Measurements from ENCODE around the gene FER. TPM values are rescaled to one million over a fixed set of nuclear protein-coding genes. Genes with fewer than 3 reads are reported as not detected.

The FER gene
- total RNA-seq, 2 experiments from 2014 or later, result 9.4 to 10.0 TPM

DNA sequence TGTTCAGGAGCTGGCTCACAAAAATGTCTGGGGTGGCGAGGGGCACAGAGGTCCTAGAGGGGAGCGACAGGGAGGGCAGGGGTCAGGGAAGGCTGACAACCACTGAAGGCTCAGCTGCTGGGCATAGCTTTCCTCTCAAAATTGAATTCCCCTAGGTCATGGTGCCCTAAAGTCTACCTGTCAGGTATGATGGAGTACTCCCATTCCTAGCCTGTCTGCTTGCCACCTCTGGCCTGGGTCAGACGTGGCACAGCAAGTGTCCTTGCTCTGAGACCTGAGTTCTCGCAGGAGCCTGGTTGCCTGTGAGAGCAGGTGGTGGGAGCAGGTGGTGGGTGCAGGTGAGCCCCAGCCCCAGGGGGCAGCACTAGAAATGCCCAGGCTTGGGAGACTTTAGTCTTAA is 486.7 kb downstream of the FER start:
- CTCF ChIA-PET (ENCODE audit: unreplicated experiment), result no interaction called here
- BruUV-seq (replicated peaks), result no TSS peak
- Histone ChIP-seq H3K27ac (ENCODE audit: low read depth, low read length, poor library complexity, severe bottlenecking) (no peak overlapping the region), H2AFZ (ENCODE audit: low read length) (no peak overlapping the region), H3K79me2 (ENCODE audit: insufficient read depth, low read depth, low read length) (no peaks in the 10 kb centered on the region), H4K20me1 (ENCODE audit: insufficient read depth, low read length) (no peaks in the 10 kb centered on the region), H3K36me3 (ENCODE audit: insufficient read depth, low read length) (no peaks in the 10 kb centered on the region), H3K4me3 (ENCODE audit: low read depth, low read length, poor library complexity, severe bottlenecking) (no peak overlapping the region), H3K4me1 (ENCODE audit: insufficient read depth, low read length, poor library complexity, severe bottlenecking) (no peaks in the 10 kb centered on the region), H3K4me2 (ENCODE audit: low read length) (no peak overlapping the region), H3K9me2 (ENCODE audit: insufficient read depth, low read length) (no peaks in the 10 kb centered on the region), H3K9me3 (ENCODE audit: low read length) (no peaks in the 10 kb centered on the region)
- TF ChIP-seq EZH2phosphoT487 (IDR thresholded peaks at IDR 0.05; ENCODE audit: borderline replicate concordance, low read depth, low read length), result no peak
- TF ChIP-seq, protein P1, sequence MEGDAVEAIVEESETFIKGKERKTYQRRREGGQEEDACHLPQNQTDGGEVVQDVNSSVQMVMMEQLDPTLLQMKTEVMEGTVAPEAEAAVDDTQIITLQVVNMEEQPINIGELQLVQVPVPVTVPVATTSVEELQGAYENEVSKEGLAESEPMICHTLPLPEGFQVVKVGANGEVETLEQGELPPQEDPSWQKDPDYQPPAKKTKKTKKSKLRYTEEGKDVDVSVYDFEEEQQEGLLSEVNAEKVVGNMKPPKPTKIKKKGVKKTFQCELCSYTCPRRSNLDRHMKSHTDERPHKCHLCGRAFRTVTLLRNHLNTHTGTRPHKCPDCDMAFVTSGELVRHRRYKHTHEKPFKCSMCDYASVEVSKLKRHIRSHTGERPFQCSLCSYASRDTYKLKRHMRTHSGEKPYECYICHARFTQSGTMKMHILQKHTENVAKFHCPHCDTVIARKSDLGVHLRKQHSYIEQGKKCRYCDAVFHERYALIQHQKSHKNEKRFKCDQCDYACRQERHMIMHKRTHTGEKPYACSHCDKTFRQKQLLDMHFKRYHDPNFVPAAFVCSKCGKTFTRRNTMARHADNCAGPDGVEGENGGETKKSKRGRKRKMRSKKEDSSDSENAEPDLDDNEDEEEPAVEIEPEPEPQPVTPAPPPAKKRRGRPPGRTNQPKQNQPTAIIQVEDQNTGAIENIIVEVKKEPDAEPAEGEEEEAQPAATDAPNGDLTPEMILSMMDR (conservative IDR thresholded peaks at IDR 0.05; ENCODE audit: low read length), result no peak
- POLR2A ChIA-PET, result no interaction called here
- intact Hi-C loops (cut with micrococcal nuclease; ENCODE audit: unreplicated experiment), result no loop called here
- no peak for DNase-seq (ENCODE audit: low spot score)

DNA sequence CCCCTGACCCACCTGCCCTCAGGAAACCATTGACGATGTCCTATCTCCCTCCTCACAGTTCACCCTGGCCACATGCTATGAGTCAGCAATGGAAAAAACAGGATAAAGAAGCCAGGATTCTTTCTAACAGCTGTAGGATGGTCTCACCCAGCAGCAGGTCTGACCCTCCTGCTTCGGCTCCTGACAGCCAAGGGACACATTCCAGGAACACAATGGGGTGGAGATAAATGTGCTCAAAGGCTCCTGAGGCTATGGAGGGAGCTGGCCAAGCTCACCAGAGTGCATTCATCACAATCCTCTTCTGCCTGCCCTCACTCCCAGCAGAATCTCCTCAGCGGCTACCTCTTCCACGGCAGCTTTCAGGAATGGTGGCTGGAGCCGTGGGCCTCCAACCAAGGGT is 491.8 kb downstream of the FER start:
- intact Hi-C loops (cut with micrococcal nuclease; ENCODE audit: unreplicated experiment), result no loop called here
- CTCF ChIA-PET (ENCODE audit: unreplicated experiment), result no interaction called here
- no peaks in the 10 kb centered on the region for H4K20me1 ChIP-seq (ENCODE audit: insufficient read depth, low read length)

DNA sequence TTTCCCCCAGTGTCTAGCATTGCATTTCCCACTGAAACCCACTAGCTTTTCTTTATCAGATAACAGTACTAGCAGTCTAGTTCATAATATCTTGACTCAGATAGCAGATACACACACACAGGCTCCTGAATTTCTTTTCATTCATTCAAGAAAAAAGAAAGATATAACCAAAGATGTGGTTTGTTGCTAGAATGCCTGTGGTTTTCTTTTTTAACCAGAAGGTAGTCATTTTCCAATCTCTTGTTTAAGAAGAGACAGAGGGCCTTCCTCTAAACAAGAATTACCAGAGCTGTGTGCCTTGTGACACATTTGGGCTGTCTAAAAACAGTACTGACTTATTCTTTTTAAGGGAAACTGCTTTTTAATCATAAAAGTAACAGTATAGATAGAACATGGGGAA is 494.8 kb downstream of the FER start:
- TF ChIP-seq, protein P1 (conservative IDR thresholded peaks at IDR 0.05; ENCODE audit: low read length), result no peak
- no peak for TF ChIP-seq EZH2phosphoT487 (IDR thresholded peaks at IDR 0.05; ENCODE audit: borderline replicate concordance, low read depth, low read length)
- intact Hi-C loops (cut with micrococcal nuclease; ENCODE audit: unreplicated experiment), result no loop called here
- no peak overlapping the region for H2AFZ ChIP-seq (ENCODE audit: low read length)
- H3K9me2 ChIP-seq (ENCODE audit: insufficient read depth, low read length), result no peaks in the 10 kb centered on the region
- no peak overlapping the region for H3K27ac ChIP-seq (ENCODE audit: low read depth, low read length, poor library complexity, severe bottlenecking)
- no peaks in the 10 kb centered on the region for H4K20me1 ChIP-seq (ENCODE audit: insufficient read depth, low read length)
- CTCF ChIA-PET (ENCODE audit: unreplicated experiment), result no interaction called here
- no peak overlapping the region for H3K4me3 ChIP-seq (ENCODE audit: low read depth, low read length, poor library complexity, severe bottlenecking)
- DNase-seq (ENCODE audit: low spot score), result no peak
- H3K36me3 ChIP-seq (ENCODE audit: insufficient read depth, low read length), result no peaks in the 10 kb centered on the region
- BruUV-seq (replicated peaks), result no TSS peak
- no peaks in the 10 kb centered on the region for H3K4me1 ChIP-seq (ENCODE audit: insufficient read depth, low read length, poor library complexity, severe bottlenecking)
- no peak overlapping the region for H3K4me2 ChIP-seq (ENCODE audit: low read length)
- H3K9me3 ChIP-seq (ENCODE audit: low read length), result peaks cover 9% of the 10 kb centered on the region; the same call in 1 of the 2 replicates
- H3K79me2 ChIP-seq (ENCODE audit: insufficient read depth, low read depth, low read length), result no peaks in the 10 kb centered on the region
- POLR2A ChIA-PET, result no interaction called here

More for the DNA sequence above, 491.8 kb downstream of the FER start:
- Histone ChIP-seq H3K27ac (ENCODE audit: low read depth, low read length, poor library complexity, severe bottlenecking) (no peak overlapping the region), H3K4me3 (ENCODE audit: low read depth, low read length, poor library complexity, severe bottlenecking) (no peak overlapping the region), H3K4me1 (ENCODE audit: insufficient read depth, low read length, poor library complexity, severe bottlenecking) (no peaks in the 10 kb centered on the region), H2AFZ (ENCODE audit: low read length) (no peak overlapping the region), H3K79me2 (ENCODE audit: insufficient read depth, low read depth, low read length) (no peaks in the 10 kb centered on the region), H3K9me2 (ENCODE audit: insufficient read depth, low read length) (no peaks in the 10 kb centered on the region), H3K9me3 (ENCODE audit: low read length) (no peaks in the 10 kb centered on the region), H3K4me2 (ENCODE audit: low read length) (no peak overlapping the region), H3K36me3 (ENCODE audit: insufficient read depth, low read length) (no peaks in the 10 kb centered on the region)
- POLR2A ChIA-PET, result no interaction called here
- no peak for DNase-seq (ENCODE audit: low spot score)
- no TSS peak for BruUV-seq (replicated peaks)
- TF ChIP-seq, protein P1 (conservative IDR thresholded peaks at IDR 0.05; ENCODE audit: low read length), result no peak
- no peak for TF ChIP-seq EZH2phosphoT487 (IDR thresholded peaks at IDR 0.05; ENCODE audit: borderline replicate concordance, low read depth, low read length)

Measured in OCI-LY7 (cell line).